Pancreas (tissue), 10 donors: ENCODE measurements around the gene MAJIN. TPM values are rescaled to one million over a fixed set of nuclear protein-coding genes. Genes with fewer than 3 reads are reported as not detected.

Source experiments
- ATAC-seq, 4 donors: fragments of 200-7000 bp; cut with Tn5 transposase; one replicate each; pipeline versions ENCODE4 v1.8.0 to v1.9.1; 2020; ENCODE audit warnings: mild to moderate bottlenecking in 4 of 4, moderate library complexity in 4 of 4
- DNase-seq, 6 donors: peaks; one replicate each; pipeline ENCODE4 v3.0.0-alpha.2; 2020
- FAIRE-seq: peaks from 2 replicates; lab custom pipeline; 2012; peaks lifted over from hg19 to GRCh38; lab: Jason Lieb, UNC
- H3K27ac ChIP-seq, 4 donors: fragments of 200-600 bp; sonication (generic); 1 replicate in 3 of 4; 2 replicates in 1 of 4; pipeline versions ENCODE4 v1.5.0 to v1.8.0; 2020
- H3K27me3 ChIP-seq, 4 donors: fragments of 200-600 bp; one replicate each; pipeline ENCODE4 v1.8.0; 2021
- H3K36me3 ChIP-seq, 3 donors: fragments of 200-600 bp; sonication (generic) in 1 of 3; one replicate each; pipeline versions ENCODE4 v1.5.0 to v1.8.0; 2020 to 2021
- H3K4me1 ChIP-seq, 3 donors: fragments of 200-600 bp; one replicate each; pipeline ENCODE4 v1.8.0; 2021
- H3K4me3 ChIP-seq, 4 donors: fragments of 200-600 bp; sonication (generic) in 2 of 4; one replicate each; pipeline versions ENCODE4 v1.5.0 to v1.8.0; 2020 to 2021
- H3K9me3 ChIP-seq, 4 donors: fragments of 200-600 bp; one replicate each; pipeline ENCODE4 v1.8.0; 2021
- CTCF ChIP-seq, 4 donors: fragments of 200-600 bp; sonication (generic) in 3 of 4; IDR thresholded peaks; one replicate each; pipeline versions ENCODE4 v1.5.0 to v1.8.0; 2021; ENCODE audit warnings: antibody characterized with exemption in 4 of 4
- WGBS, 2 donors: extraction: QIAGEN DNeasy Blood & Tissue Kit; methylation state at CpG; one replicate each; pipeline ENCODE4 v1.1.7; 2013; 5-methylcytosine and 5-hydroxymethylcytosine counted together
- intact Hi-C, 3 donors: fragments of 100-400 bp; cut with DNase I; formaldehyde crosslinking; loops; one replicate each; pipeline versions ENCODE4 v1.11.1 to v1.14.2; 2022
- polyA plus RNA-seq, 2 donors: library from polyadenylated mRNA; stranded (reverse); fragments of 200-250 nt; gene quantifications; one replicate each; pipeline ENCODE4 v1.2.3, GENCODE V29; 2013
- total RNA-seq, 6 donors: library from RNA; stranded (reverse); fragmentation: NEBNext Ultra II Directional in 4 of 6; extraction: Animal tissue kit (Norgen Biotek cat#: 25700) in 4 of 6; gene quantifications; one replicate each; pipeline versions ENCODE4 v1.2.1 to v1.2.4, GENCODE V29; 2021 to 2023
- donor health status: healthy with polysubstance abuse.
- donor health status: DM: no; HTN: no; CAD: no; lungs with moderate emphysema.
- donor health status: DM: no; HTN: no; CAD: no.
- donor health status: control.
- donor health status: control.
- donor health status: Bipolar disorder and iron deficiency.
- donor health status: DM: yes; HTN: yes; CAD: no.
- donor health status: DM: no; HTN: no; CAD: no.
- donor health status: DM: no; HTN: no; CAD: no.
- donor health status: DM: yes; HTN: yes; CAD: no.

The MAJIN gene
- total RNA-seq (under 1 TPM in 3 of 6 donors, not detected in 3; 0.14 to 0.47 (median 0.26) TPM), polyA plus RNA-seq (under 1 TPM; 0.19 to 0.27 TPM)

- no peaks in the 10 kb centered on the region for H3K4me1 ChIP-seq
- peak within 1 kb of the TSS; percentile 15 to 49 (median 24) for H3K4me3 ChIP-seq
- WGBS, 2 donors = 12 to 16% methylated on average over 60 to 69 of the region's 69 CpGs
- ATAC-seq = peak; percentile 91 to 96 (median 93)
- no peak within 1 kb of the TSS for H3K27ac ChIP-seq
- intact Hi-C loops = no loop called here
- TF ChIP-seq CTCF (IDR thresholded peaks at IDR 0.05) = no peak
- H3K9me3 ChIP-seq = no peaks in the 10 kb centered on the region
- FAIRE-seq = no peak
- no peaks in the 10 kb centered on the region for H3K27me3 ChIP-seq
- DNase-seq = peak; percentile 81 to 100 (median 94)
- no peaks in the 10 kb centered on the region for H3K36me3 ChIP-seq
Measured at GRCh38 chr11:64971421-64972233, at the start of gene MAJIN. Gene MAJIN, minus strand, starts transcription at chr11:64972108. Its CDS starts 12,703 bp downstream, at chr11:64959405.

GRCh38 chr11:65021509-65021908 is 49.6 kb upstream of the MAJIN start:
- DNase-seq = no peak
- Histone ChIP-seq H3K4me3 (no peak overlapping the region), H3K4me1 (no peaks in the 10 kb centered on the region), H3K36me3 (no peaks in the 10 kb centered on the region), H3K9me3 (no peaks in the 10 kb centered on the region), H3K27ac (no peak overlapping the region), H3K27me3 (no peaks in the 10 kb centered on the region)
- intact Hi-C loops = no loop called here
- ATAC-seq = no peak
- 92 to 95% methylated on average over 9 to 11 of the region's 11 CpGs for WGBS, 2 donors
- no peak for TF ChIP-seq CTCF (IDR thresholded peaks at IDR 0.05)
- FAIRE-seq = no peak

DNA sequence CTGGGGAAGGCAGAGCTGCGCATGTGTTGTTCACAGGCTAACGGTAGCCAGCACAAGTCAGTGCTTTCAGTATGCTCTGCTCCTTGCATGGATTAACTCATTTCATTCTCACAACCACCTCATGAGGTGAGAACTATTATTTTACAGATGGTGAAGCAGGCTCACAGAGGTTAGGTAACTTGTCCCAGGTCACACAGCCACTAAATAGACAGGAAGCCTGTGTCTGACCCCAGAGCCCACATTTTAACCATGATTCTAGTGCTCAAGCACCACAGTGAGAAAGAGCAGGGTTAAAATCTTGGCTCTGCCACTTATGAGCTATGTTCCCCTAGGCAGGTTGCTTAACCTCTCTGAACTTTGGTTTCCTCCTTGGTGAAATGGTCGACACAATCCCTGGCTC is 49.1 kb upstream of the MAJIN start:
- TF ChIP-seq CTCF (IDR thresholded peaks at IDR 0.05) = no peak
- DNase-seq = no peak
- H3K4me1 ChIP-seq = no peaks in the 10 kb centered on the region
- FAIRE-seq = no peak
- WGBS, 2 donors = 80 to 92% methylated on average over 3 of the region's 3 CpGs
- no peaks in the 10 kb centered on the region for H3K9me3 ChIP-seq
- no peaks in the 10 kb centered on the region for H3K36me3 ChIP-seq
- intact Hi-C loops = no loop called here
- H3K27me3 ChIP-seq = no peaks in the 10 kb centered on the region
- ATAC-seq = no peak
- no peak overlapping the region for H3K27ac ChIP-seq
- no peak overlapping the region for H3K4me3 ChIP-seq

- H3K4me1 ChIP-seq = peaks cover 0 to 4% (median 0%) of the 10 kb centered on the region in 3 donors
- no peaks in the 10 kb centered on the region for H3K27me3 ChIP-seq
- TF ChIP-seq CTCF (IDR thresholded peaks at IDR 0.05) = no peak
- FAIRE-seq (no peak), ATAC-seq (no peak), DNase-seq (no peak)
- 86 to 87% methylated on average over 7 of the region's 7 CpGs for WGBS, 2 donors
- intact Hi-C loops = loop anchor here in 1 of 3 donors (10.0 kb wide), 1 partner anchor 95 kb away; the partner anchor contains the start of genes TM7SF2 and ZNHIT2
- H3K36me3 ChIP-seq = no peaks in the 10 kb centered on the region
- H3K4me3 ChIP-seq = no peak overlapping the region
- no peaks in the 10 kb centered on the region for H3K9me3 ChIP-seq
- H3K27ac ChIP-seq = no peak overlapping the region
Measured at GRCh38 chr11:65019824-65020223, 47.9 kb upstream of the MAJIN start.

DNA sequence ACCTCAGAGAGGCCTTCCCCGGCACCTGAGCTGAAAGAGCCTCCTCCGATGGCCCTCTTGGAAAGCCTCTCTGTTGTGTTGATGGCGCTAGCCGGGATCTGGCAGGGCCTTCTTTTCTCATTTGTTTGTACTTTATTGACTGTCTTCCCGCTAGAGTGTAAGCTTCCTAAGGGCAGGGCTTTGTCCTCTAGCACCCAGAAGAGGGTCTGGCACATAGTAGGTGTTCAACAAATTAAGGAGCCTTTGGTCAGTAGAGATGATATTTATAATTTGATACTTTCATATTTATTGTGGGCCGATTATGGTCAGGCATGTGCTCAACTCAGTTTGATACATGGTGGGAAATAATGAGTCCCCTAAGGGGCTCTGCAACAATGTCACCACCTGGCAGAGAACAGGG is 46.0 kb upstream of the MAJIN start:
- ATAC-seq = no peak
- H3K9me3 ChIP-seq = no peaks in the 10 kb centered on the region
- H3K4me1 ChIP-seq = peaks cover 0 to 8% (median 0%) of the 10 kb centered on the region in 3 donors
- 96 to 99% methylated on average over 6 of the region's 6 CpGs for WGBS, 2 donors
- TF ChIP-seq CTCF (IDR thresholded peaks at IDR 0.05) = no peak
- H3K27me3 ChIP-seq = no peaks in the 10 kb centered on the region
- no peaks in the 10 kb centered on the region for H3K36me3 ChIP-seq
- intact Hi-C loops = loop anchor here in 1 of 3 donors (10.0 kb wide), 1 partner anchor 97 kb away; the partner anchor contains the start of genes TM7SF2 and ZNHIT2
- no peak overlapping the region for H3K4me3 ChIP-seq
- H3K27ac ChIP-seq = no peak overlapping the region
- no peak for DNase-seq
- FAIRE-seq = no peak
